Measurements from ENCODE around the gene ZRANB3. TPM values are rescaled to one million over a fixed set of nuclear protein-coding genes. Genes with fewer than 3 reads are reported as not detected.

ZRANB3 gene
- total and polyA plus RNA-seq, 2 experiments from 2014 or later, result 10.5 to 16.8 TPM

GRCh38 chr2:135142323-135142722 lies 388.7 kb downstream of the ZRANB3 start:
- H3K27ac Mint-ChIP-seq, result no peak overlapping the region
- ATAC-seq, result no peak

More at GRCh38 chr2:135142323-135142722, 388.7 kb downstream of the ZRANB3 start:
- TF ChIP-seq ETS1 (IDR thresholded peaks at IDR 0.05) (no peak), STAT1 (IDR thresholded peaks at IDR 0.05; ENCODE audit: unreplicated experiment) (no peak), NANOG (IDR thresholded peaks at IDR 0.05; ENCODE audit: borderline replicate concordance) (no peak), CTCF (conservative IDR thresholded peaks at IDR 0.05; ENCODE audit: low read depth in 2 of 2) (no peak), CREB1 (CRISPR knock-in tag; IDR thresholded peaks at IDR 0.05; ENCODE audit: low read depth) (no peak), ZNF331 (CRISPR knock-in tag; IDR thresholded peaks at IDR 0.05; ENCODE audit: low read depth) (no peak), REST (IDR thresholded peaks at IDR 0.05; ENCODE audit: unreplicated experiment) (no peak), EZH2phosphoT487 (IDR thresholded peaks at IDR 0.05; ENCODE audit: unreplicated experiment) (no peak), JUNB (IDR thresholded peaks at IDR 0.05; ENCODE audit: unreplicated experiment) (no peak), POLR2AphosphoS5 (IDR thresholded peaks at IDR 0.05; ENCODE audit: low read depth) (no peak), EZH2 (IDR thresholded peaks at IDR 0.05; ENCODE audit: low read depth, unreplicated experiment) (no peak)
- TF ChIP-seq, protein P1, sequence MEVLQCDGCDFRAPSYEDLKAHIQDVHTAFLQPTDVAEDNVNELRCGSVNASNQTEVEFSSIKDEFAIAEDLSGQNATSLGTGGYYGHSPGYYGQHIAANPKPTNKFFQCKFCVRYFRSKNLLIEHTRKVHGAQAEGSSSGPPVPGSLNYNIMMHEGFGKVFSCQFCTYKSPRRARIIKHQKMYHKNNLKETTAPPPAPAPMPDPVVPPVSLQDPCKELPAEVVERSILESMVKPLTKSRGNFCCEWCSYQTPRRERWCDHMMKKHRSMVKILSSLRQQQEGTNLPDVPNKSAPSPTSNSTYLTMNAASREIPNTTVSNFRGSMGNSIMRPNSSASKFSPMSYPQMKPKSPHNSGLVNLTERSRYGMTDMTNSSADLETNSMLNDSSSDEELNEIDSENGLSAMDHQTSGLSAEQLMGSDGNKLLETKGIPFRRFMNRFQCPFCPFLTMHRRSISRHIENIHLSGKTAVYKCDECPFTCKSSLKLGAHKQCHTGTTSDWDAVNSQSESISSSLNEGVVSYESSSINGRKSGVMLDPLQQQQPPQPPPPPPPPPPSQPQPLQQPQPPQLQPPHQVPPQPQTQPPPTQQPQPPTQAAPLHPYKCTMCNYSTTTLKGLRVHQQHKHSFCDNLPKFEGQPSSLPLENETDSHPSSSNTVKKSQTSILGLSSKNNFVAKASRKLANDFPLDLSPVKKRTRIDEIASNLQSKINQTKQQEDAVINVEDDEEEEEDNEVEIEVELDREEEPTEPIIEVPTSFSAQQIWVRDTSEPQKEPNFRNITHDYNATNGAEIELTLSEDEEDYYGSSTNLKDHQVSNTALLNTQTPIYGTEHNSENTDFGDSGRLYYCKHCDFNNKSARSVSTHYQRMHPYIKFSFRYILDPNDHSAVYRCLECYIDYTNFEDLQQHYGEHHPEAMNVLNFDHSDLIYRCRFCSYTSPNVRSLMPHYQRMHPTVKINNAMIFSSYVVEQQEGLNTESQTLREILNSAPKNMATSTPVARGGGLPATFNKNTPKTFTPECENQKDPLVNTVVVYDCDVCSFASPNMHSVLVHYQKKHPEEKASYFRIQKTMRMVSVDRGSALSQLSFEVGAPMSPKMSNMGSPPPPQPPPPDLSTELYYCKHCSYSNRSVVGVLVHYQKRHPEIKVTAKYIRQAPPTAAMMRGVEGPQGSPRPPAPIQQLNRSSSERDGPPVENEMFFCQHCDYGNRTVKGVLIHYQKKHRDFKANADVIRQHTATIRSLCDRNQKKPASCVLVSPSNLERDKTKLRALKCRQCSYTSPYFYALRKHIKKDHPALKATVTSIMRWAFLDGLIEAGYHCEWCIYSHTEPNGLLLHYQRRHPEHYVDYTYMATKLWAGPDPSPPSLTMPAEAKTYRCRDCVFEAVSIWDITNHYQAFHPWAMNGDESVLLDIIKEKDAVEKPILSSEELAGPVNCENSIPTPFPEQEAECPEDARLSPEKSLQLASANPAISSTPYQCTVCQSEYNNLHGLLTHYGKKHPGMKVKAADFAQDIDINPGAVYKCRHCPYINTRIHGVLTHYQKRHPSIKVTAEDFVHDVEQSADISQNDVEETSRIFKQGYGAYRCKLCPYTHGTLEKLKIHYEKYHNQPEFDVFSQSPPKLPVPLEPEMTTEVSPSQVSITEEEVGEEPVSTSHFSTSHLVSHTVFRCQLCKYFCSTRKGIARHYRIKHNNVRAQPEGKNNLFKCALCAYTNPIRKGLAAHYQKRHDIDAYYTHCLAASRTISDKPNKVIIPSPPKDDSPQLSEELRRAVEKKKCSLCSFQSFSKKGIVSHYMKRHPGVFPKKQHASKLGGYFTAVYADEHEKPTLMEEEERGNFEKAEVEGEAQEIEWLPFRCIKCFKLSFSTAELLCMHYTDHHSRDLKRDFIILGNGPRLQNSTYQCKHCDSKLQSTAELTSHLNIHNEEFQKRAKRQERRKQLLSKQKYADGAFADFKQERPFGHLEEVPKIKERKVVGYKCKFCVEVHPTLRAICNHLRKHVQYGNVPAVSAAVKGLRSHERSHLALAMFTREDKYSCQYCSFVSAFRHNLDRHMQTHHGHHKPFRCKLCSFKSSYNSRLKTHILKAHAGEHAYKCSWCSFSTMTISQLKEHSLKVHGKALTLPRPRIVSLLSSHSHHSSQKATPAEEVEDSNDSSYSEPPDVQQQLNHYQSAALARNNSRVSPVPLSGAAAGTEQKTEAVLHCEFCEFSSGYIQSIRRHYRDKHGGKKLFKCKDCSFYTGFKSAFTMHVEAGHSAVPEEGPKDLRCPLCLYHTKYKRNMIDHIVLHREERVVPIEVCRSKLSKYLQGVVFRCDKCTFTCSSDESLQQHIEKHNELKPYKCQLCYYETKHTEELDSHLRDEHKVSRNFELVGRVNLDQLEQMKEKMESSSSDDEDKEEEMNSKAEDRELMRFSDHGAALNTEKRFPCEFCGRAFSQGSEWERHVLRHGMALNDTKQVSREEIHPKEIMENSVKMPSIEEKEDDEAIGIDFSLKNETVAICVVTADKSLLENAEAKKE (CRISPR knock-in tag; IDR thresholded peaks at IDR 0.05), result no peak
- peaks cover 74% of the 10 kb centered on the region for H3K36me3 Mint-ChIP-seq (ENCODE audit: low read depth)
- H3F3A ChIP-seq (replicated peaks; ENCODE audit: low read depth), result no peaks in the 10 kb centered on the region
- no peaks in the 10 kb centered on the region for H3K4me1 ChIP-seq (ENCODE audit: insufficient read depth)
- H2AFZ ChIP-seq, result no peak overlapping the region
- no peaks in the 10 kb centered on the region for H3K27me3 ChIP-seq (ENCODE audit: insufficient read depth)
- no peak overlapping the region for H3K27ac ChIP-seq (ENCODE audit: low read depth)
- peaks cover 36% of the 10 kb centered on the region for H3K9me3 Mint-ChIP-seq
- no peaks in the 10 kb centered on the region; the same call in 1 of the 2 replicates for H4K20me1 ChIP-seq (replicated peaks; ENCODE audit: insufficient read depth)
- no peak for DNase-seq (ENCODE audit: low spot score)
- peaks cover 3% of the 10 kb centered on the region for H3K27me3 Mint-ChIP-seq (ENCODE audit: insufficient read depth, low read depth, poor library complexity)
- no peaks in the 10 kb centered on the region for H3K4me1 Mint-ChIP-seq
- H3K36me3 ChIP-seq (ENCODE audit: insufficient read depth), result 0 out of 2 replicates have a peak, but pooled peaks cover 9% of the 10 kb centered on the region
- H3K4me3 Mint-ChIP-seq, result no peak overlapping the region
- no peak overlapping the region for H3K4me3 ChIP-seq
- no peaks in the 10 kb centered on the region for H3K9me2 ChIP-seq (ENCODE audit: insufficient read depth)
- H3K79me2 ChIP-seq (replicated peaks; ENCODE audit: insufficient read depth), result peaks cover 5% of the 10 kb centered on the region; the same call in 1 of the 2 replicates
- H3K4me2 ChIP-seq, result no peak overlapping the region

Measured in GM23338 (cell line).